DMS53 (cell line): ENCODE data around the gene CXCR5.
"Not testable (repeated sequence)": the region's sequence is repeated elsewhere in the genome, so short reads cannot be mapped to it uniquely, and the experiment has no call there.

Experiments used
- DNase-seq: peaks from one replicate; lab custom pipeline; 2025; lab: John Stamatoyannopoulos, UW

Gene CXCR5, protein sequence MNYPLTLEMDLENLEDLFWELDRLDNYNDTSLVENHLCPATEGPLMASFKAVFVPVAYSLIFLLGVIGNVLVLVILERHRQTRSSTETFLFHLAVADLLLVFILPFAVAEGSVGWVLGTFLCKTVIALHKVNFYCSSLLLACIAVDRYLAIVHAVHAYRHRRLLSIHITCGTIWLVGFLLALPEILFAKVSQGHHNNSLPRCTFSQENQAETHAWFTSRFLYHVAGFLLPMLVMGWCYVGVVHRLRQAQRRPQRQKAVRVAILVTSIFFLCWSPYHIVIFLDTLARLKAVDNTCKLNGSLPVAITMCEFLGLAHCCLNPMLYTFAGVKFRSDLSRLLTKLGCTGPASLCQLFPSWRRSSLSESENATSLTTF

DNA sequence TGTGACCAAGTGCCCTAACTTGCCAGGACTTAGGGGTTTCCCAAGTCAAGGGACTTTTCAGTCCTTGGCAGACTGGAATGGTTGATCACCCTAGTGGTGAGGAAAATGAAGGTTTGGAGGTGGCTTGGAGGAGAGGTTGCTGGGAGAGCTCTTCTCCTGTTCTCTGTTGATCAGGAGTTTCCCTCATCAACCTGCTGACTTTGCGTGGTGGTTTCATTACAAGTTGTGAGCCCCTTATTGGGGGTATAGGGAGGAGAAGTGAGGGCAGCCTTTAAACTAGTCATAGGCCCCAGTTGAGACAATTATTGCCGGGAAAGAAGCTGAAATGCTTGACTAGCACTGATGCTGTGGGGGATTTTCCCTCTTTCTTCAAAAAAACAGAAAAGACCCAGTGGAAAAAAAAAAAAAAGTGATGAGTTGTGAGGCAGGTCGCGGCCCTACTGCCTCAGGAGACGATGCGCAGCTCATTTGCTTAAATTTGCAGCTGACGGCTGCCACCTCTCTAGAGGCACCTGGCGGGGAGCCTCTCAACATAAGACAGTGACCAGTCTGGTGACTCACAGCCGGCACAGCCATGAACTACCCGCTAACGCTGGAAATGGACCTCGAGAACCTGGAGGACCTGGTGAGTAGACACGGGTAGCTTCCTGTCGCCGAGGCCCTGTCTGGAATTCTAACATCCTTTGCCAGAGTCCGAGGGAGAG, at the start of gene CXCR5:
CXCR5 (plus strand) TSS at position 525 of the 704 bp plus-strand sequence; CDS start at position 575, 50 bp downstream.
- DNase-seq = peak; percentile 94

DNA sequence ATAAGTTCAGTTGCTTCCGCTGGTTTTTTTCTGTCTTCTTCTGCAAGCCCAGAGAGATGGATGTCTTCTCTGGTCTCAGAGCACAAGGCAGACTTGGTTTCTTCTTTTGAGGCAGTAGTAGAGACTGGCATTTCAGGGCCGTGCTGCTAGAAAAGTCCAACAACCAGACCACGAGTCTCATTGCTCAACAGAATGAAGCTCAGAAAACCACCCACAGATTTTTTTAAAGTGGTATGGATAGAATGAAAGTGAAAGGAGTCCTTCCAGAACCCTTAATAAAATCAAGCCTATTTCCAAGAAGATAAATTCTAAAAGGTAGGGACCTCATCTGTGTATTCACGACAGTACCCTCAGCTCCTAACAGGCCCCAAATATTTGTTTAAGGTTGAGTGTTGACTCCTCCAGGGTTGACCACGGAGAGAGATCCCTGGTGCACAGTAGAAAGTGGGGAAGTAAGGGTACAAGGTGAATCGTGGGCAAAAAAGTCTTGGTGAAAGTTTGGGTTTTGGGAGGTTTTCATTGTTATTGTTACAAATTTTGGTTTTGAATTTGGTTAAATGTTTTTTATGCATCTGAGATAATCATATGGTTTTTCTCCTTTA, 49.2 kb upstream of the CXCR5 start:
- peak; percentile 24 for DNase-seq

- DNase-seq = no peak
These were observed 45.8 kb upstream of the CXCR5 start for GRCh38 chr11:118837868-118838267.

DNA sequence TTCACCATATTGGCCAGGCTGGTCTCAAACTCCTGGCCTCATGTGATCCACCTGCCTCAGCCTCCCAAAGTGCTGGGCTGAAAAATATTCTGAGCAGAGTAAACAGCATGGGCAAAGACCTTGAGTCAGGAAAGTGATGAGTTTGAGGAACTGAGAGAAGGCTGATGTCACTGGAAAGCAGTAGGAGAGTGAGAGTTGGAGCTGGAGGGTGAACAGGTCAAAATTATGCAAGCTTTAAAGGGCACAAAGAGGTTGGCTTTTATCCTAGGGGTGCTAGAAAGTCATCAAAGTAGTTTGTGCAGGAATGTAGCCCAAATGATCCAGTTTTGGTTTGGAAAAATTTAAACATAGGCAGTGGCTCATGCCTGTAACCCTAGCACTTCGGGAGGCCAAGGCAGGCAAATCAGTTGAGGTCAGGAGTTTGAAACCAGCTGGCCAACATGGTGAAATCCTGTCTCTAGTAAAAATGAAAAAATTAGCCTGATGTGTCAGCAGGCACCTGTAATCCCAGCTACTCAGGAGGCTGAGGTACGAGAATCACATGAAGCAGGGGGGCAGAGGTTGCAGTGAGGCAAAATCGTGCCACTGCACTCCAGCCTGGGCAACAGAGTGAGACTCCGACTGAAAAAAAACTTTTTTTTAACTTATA, 44.7 kb upstream of the CXCR5 start:
- DNase-seq = no peak

- no peak for DNase-seq
These were observed 42.0 kb upstream of the CXCR5 start for GRCh38 chr11:118841469-118842242.

DNA sequence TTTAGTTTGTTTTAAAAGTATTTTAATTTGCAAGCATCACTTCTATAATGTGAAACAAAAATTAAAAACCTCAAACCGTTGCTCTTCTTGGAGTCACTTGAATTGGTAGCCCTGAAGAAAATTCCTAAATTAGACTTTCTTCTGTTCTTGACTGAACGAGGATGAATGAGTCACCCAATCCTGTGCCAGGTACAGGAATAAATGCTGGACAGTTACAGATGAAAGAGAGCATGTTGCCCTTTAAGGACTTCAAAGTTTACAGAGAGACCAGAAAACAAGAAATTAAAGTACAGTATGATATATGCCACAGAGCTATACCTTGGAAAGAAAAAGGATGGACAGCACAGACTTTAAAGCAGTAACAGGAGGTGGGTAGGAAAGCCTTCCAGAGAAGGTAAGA, 41.3 kb upstream of the CXCR5 start:
- peak; percentile 9 for DNase-seq

GRCh38 chr11:118842843-118843242, 40.8 kb upstream of the CXCR5 start:
- not testable (repeated sequence) for DNase-seq

DNA sequence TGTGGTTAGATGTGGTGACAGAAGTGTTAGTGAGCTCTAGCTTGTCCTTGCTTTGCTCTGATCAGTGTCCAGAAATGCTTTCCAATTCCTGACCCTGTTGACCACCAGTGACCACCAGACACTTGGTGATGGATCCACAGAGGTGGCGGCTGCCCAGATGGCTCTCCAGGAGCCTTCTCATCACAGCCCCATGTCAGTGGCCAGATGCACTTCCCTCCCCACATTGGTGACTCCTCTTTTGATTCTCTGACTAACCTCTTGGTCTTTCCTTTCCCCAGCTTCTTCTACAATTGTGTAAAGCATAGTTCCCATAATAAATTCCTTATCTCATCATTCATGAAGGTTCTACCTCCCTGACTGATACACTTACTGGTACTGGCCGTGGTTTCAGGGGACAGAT, 40.1 kb upstream of the CXCR5 start:
- no peak for DNase-seq

GRCh38 chr11:118845369-118845768, 38.3 kb upstream of the CXCR5 start:
- peak; percentile 48 for DNase-seq

- no peak for DNase-seq
These were observed 37.3 kb upstream of the CXCR5 start for GRCh38 chr11:118846181-118846935.

- DNase-seq = no peak
These were observed 33.9 kb upstream of the CXCR5 start for GRCh38 chr11:118849825-118850224.

- DNase-seq = no peak
These were observed 31.7 kb upstream of the CXCR5 start for GRCh38 chr11:118851970-118852369.

DNA sequence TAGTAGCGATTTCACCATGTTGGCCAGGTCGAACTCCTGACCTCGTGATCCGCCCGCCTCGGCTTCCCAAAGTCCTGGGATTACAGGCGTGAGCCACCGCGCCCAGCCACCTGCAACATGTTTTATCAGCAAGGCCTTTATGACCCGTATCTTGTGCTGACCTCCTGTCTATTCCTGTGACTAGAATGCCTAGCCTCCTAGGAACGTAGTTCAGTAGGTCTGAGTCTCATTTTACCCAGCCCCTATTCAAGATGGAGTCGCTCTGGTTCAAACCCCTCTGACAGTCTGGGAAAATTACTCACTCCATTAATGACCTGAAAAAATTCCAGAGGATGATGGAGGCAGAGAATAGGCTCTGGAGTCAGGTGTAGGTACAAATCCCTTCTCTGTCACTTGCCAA, 30.0 kb upstream of the CXCR5 start:
- no peak for DNase-seq

DNA sequence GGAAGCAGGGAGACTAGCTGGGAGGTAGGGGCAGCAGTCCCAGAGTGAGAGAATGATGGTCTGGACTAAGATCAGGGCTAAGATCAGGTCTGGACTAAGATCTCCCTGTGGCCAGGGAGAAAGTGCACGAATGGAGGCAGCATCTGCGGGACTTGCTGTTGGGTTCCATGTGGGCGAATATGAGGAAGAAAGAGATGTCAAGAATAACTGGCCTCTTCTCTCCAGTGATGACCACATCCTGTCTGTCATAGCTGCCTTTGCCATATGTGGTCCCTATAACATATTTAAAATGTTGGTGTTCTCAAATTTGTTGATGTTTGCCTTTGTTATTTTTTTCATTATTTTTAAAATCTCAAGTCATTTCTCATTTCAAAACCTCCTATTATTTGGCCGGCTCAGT, 27.4 kb upstream of the CXCR5 start:
- no peak for DNase-seq

DNA sequence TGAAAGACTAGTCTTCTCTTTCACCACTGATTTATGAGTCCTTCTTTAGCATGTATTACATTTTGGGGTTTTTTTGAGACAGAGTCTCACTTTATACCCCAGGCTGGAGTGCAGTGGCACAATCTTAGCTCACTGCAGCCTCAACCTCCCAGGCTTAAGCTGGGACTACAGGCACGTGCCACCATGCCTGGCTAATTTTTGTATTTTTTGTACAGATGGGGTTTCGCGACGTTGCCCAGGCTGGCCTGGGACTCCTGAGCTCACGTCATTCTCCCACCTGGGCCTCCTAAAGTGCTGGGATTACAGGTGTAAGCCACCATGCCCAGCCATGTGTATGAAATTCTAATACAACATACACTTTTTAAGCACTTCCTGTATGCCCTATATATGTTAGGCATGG, 26.3 kb upstream of the CXCR5 start:
- no peak for DNase-seq

- DNase-seq = no peak
These were observed 23.7 kb upstream of the CXCR5 start for GRCh38 chr11:118859973-118860372.

DNA sequence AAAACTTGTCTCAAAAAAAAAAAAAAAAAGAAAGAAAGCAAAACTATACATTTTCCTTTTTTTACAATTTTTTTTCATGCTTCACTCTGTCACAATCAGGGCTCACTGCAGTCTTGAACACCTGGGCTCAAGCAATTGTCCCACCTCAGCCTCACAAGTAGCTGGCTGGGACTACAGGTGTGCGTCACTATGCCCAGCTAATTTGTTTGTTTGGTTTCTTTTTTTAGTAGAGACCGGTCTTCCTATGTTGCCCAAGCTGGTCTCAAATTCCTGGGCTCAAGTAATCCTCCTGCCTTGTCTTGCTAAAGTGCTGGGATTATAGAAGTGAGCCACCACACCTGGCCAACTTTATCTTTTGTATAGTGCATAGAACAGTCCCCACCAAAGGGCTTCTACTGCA, 15.0 kb upstream of the CXCR5 start:
- peak; percentile 40 for DNase-seq

GRCh38 chr11:118870396-118871343, 13.0 kb upstream of the CXCR5 start:
- peak; percentile 61 for DNase-seq

DNA sequence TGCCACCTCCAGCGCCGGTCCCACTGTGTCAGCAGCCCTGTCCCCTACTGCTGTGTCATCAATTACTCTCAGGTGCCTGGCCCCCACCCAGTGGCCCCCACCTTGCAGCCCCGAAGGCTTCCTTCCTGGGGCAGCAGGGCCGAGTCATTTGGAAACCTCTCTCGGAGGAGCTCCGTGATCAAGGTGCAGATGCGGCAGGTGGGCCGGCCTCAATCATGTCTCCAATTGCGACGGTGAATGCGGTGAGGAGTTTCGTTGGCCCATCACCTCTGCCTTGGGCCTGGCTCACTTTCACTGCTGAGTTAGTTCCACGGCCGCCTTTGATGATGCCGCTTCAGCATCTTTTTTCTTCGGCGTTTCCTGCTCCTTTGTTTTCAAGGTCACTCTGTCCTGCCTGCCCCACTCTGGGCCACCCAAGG, 11.3 kb upstream of the CXCR5 start:
- DNase-seq = no peak

GRCh38 chr11:118873804-118874203, 9.9 kb upstream of the CXCR5 start:
- no peak for DNase-seq
